Hematopoietic multipotent progenitor cell treated with erythropoietin and hydrocortisone succinate and interleukin-3 and kit ligand, for 4 days (in vitro differentiated cells): ENCODE measurements around the gene MAML1.
"Not testable (repeated sequence)": the region's sequence is repeated elsewhere in the genome, so short reads cannot be mapped to it uniquely, and the experiment has no call there.

Experiments used
- DNase-seq: peaks from one replicate; pipeline ENCODE4 v3.0.0-alpha.2; 2015

The MAML1 gene

GRCh38 chr5:179769796-179770195 lies 37.2 kb downstream of the MAML1 start:
- no peak for DNase-seq

GRCh38 chr5:179771311-179771895 lies 38.8 kb downstream of the MAML1 start:
- DNase-seq, result peak; percentile 89

GRCh38 chr5:179772351-179772750 lies 39.7 kb downstream of the MAML1 start:
- DNase-seq, result peak; percentile 73

- DNase-seq, result no peak
Measured at GRCh38 chr5:179773686-179774040, 41.0 kb downstream of the MAML1 start.

- no peak for DNase-seq
Measured at GRCh38 chr5:179774442-179774841, 41.8 kb downstream of the MAML1 start.

- no peak for DNase-seq
Measured at GRCh38 chr5:179776411-179776938, 43.9 kb downstream of the MAML1 start.

- no peak for DNase-seq
Measured at GRCh38 chr5:179777456-179777855, 44.8 kb downstream of the MAML1 start.

- DNase-seq, result no peak
Measured at GRCh38 chr5:179777909-179778308, 45.3 kb downstream of the MAML1 start.

GRCh38 chr5:179778591-179778990 lies 46.0 kb downstream of the MAML1 start:
- DNase-seq, result no peak

- no peak for DNase-seq
Measured at GRCh38 chr5:179779826-179780225, 47.2 kb downstream of the MAML1 start.

- peak; percentile 78 for DNase-seq
Measured at GRCh38 chr5:179780362-179780761, 47.7 kb downstream of the MAML1 start.

GRCh38 chr5:179781846-179782245 lies 49.2 kb downstream of the MAML1 start:
- DNase-seq, result no peak

GRCh38 chr5:179783128-179783527 lies 50.5 kb downstream of the MAML1 start:
- DNase-seq, result no peak

- DNase-seq, result no peak
Measured at GRCh38 chr5:179786861-179787260, 54.2 kb downstream of the MAML1 start.

GRCh38 chr5:179788193-179788854 lies 55.7 kb downstream of the MAML1 start:
- DNase-seq, result no peak

GRCh38 chr5:179789278-179789677 lies 56.7 kb downstream of the MAML1 start:
- DNase-seq, result not testable (repeated sequence)

GRCh38 chr5:179791881-179792611 lies 59.4 kb downstream of the MAML1 start:
- DNase-seq, result peak; percentile 58

GRCh38 chr5:179792612-179793467 lies 60.2 kb downstream of the MAML1 start:
- peak; percentile 70 for DNase-seq

GRCh38 chr5:179793468-179794139 lies 61.0 kb downstream of the MAML1 start, which contains the start of gene LTC4S:
LTC4S (plus strand) TSS chr5:179793986; CDS start chr5:179794081, 95 bp downstream.
- DNase-seq, result peak; percentile 98

GRCh38 chr5:179794171-179794570 lies 61.5 kb downstream of the MAML1 start:
- no peak for DNase-seq

GRCh38 chr5:179794575-179794974 lies 62.0 kb downstream of the MAML1 start:
- DNase-seq, result peak; percentile 15
